GM21723 (cell line): ENCODE data around the gene SEC23B.
A peak's percentile ranks its signal among the peaks of the same experiment; 100 is the strongest.

ENCODE experiments used
- ATAC-seq: cut with Tn5 transposase; IDR thresholded peaks from one replicate; pipeline ENCODE4 v1.9.1; 2021; ENCODE audit warnings: mild to moderate bottlenecking, moderate library complexity; ENCODE audit not compliant: unreplicated experiment

Gene SEC23B

GRCh38 chr20:18580012-18580411 is 72.3 kb downstream of the SEC23B start:
- ATAC-seq: no peak

- ATAC-seq: no peak
Observed at GRCh38 chr20:18585134-18585533, 77.4 kb downstream of the SEC23B start.

- ATAC-seq: peak; percentile 92
Observed at GRCh38 chr20:18587665-18588573, 80.2 kb downstream of the SEC23B start, which contains the start of gene DTD1. Gene DTD1, plus strand, starts transcription at chr20:18588054. Its CDS starts 19 bp downstream, at chr20:18588073.

- ATAC-seq: no peak
Observed at GRCh38 chr20:18588574-18588933, 80.8 kb downstream of the SEC23B start.

- ATAC-seq: no peak
Observed at GRCh38 chr20:18589941-18590674, 82.4 kb downstream of the SEC23B start.

- ATAC-seq: no peak
Observed at GRCh38 chr20:18596270-18596669, 88.5 kb downstream of the SEC23B start.

- ATAC-seq: no peak
Observed at GRCh38 chr20:18609741-18610140, 102.0 kb downstream of the SEC23B start.
